Caco-2 (cell line): ENCODE data around the gene CLEC16A. TPM values are rescaled to one million over a fixed set of nuclear protein-coding genes. Genes with fewer than 3 reads are reported as not detected.

ENCODE experiments used
- BruUV-seq: library from RNA; stranded (reverse); fragments of 400-500 nt; replicated peaks from 2 replicates; lab custom pipeline; 2021; lab: Mats Ljungman, UMichigan
- CTCF ChIA-PET: fragments of 300-600 bp; sonication (Branson Sonifier 250); formaldehyde crosslinking; loops from one replicate; lab custom pipeline; 2022; ENCODE audit warnings: antibody characterized with exemption; lab: Charles Lee
- POLR2A ChIA-PET: fragments of 300-600 bp; sonication (Branson Sonifier 250); formaldehyde crosslinking; loops from one replicate; lab custom pipeline; 2022; ENCODE audit warnings: antibody characterized with exemption; lab: Charles Lee
- DNase-seq, 2 experiments: peaks; one replicate each; pipeline versions ENCODE4 v3.0.0 to v3.0.0-alpha.2; 2020 to 2022
- H3K27me3 ChIP-seq: replicated peaks from 2 replicates; pipeline ENCODE4 v1.6.0; 2011; ENCODE audit warnings: low read length; ENCODE audit not compliant: control insufficient read depth, insufficient read depth
- H3K36me3 ChIP-seq: 2 replicates; pipeline ENCODE4 v1.5.1; 2011; ENCODE audit warnings: low read length; ENCODE audit not compliant: control insufficient read depth, insufficient read depth
- H3K4me1 ChIP-seq: fragments of 250-450 bp; sonication (Bioruptor Pico); 2 replicates; pipeline ENCODE4 v1.5.1; 2020; ENCODE audit warnings: mild to moderate bottlenecking
- H3K4me3 ChIP-seq: 2 replicates; pipeline ENCODE4 v1.5.1; 2011; ENCODE audit warnings: low read depth, mild to moderate bottlenecking, control low read depth, low read length
- H3K9me3 ChIP-seq: fragments of 250-450 bp; sonication (Bioruptor Pico); 2 replicates; pipeline ENCODE4 v1.5.1; 2020; ENCODE audit warnings: mild to moderate bottlenecking, moderate library complexity
- H3K27ac Mint-ChIP-seq: one replicate; pipeline ENCODE4 v1.8.0; 2022; ENCODE audit warnings: mixed read lengths; ENCODE audit not compliant: unreplicated experiment
- H3K27me3 Mint-ChIP-seq: one replicate; pipeline ENCODE4 v1.8.0; 2022; ENCODE audit warnings: mixed read lengths; ENCODE audit not compliant: insufficient read depth, unreplicated experiment
- H3K36me3 Mint-ChIP-seq: one replicate; pipeline ENCODE4 v1.8.0; 2022; ENCODE audit warnings: mild to moderate bottlenecking, mixed read lengths; ENCODE audit not compliant: insufficient read depth, unreplicated experiment
- H3K4me1 Mint-ChIP-seq: one replicate; pipeline ENCODE4 v1.8.0; 2022; ENCODE audit warnings: low read depth, mixed read lengths; ENCODE audit not compliant: unreplicated experiment
- H3K4me3 Mint-ChIP-seq: one replicate; pipeline ENCODE4 v1.8.0; 2022; ENCODE audit warnings: mild to moderate bottlenecking, moderate library complexity, mixed read lengths; ENCODE audit not compliant: unreplicated experiment
- H3K9me3 Mint-ChIP-seq: one replicate; pipeline ENCODE4 v1.8.0; 2022; ENCODE audit warnings: mixed read lengths; ENCODE audit not compliant: unreplicated experiment
- CTCF ChIP-seq, 2 experiments: fragments of 200-600 bp in 1 of 2; IDR thresholded peaks; 1 replicate in 1 of 2; 2 replicates in 1 of 2; pipeline versions ENCODE4 v1.5.1 to v1.8.0; 2011 to 2022; ENCODE audit warnings: antibody characterized with exemption in 1 of 2, control low read depth in 1 of 2, inconsistent platforms in 1 of 2, low read depth in 1 of 2, low read length in 1 of 2, mild to moderate bottlenecking in 1 of 2, moderate library complexity in 1 of 2; ENCODE audit not compliant: insufficient read depth in 1 of 2, severe bottlenecking in 1 of 2, unreplicated experiment in 1 of 2
- intact Hi-C: fragments of 100-400 bp; cut with micrococcal nuclease; formaldehyde crosslinking; loops from one replicate; pipeline ENCODE4 v1.10.0; 2022; ENCODE audit not compliant: unreplicated experiment
- total RNA-seq: library from RNA; stranded (reverse); gene quantifications from 2 replicates; pipeline ENCODE4 v1.2.3, GENCODE V29; 2022

The CLEC16A gene
- total RNA-seq, 1 experiment from 2014 or later, result 27.0 TPM

DNA sequence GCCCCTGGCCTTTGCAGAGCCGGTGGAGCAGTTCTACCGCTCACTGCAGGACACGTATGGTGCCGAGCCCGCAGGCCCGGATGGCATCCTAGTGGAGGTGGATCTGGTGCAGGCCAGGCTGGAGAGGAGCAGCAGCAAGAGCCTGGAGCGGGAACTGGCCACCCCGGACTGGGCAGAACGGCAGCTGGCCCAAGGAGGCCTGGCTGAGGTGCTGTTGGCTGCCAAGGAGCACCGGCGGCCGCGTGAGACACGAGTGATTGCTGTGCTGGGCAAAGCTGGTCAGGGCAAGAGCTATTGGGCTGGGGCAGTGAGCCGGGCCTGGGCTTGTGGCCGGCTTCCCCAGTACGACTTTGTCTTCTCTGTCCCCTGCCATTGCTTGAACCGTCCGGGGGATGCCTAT lies 37.9 kb upstream of the CLEC16A start:
- no peak for TF ChIP-seq CTCF (IDR thresholded peaks at IDR 0.05; ENCODE audit: insufficient read depth in 1 of 2, low read depth in 1 of 2, low read length in 1 of 2, severe bottlenecking in 1 of 2, unreplicated experiment in 1 of 2)
- Histone ChIP-seq H3K9me3 (no peaks in the 10 kb centered on the region), H3K4me1 (no peaks in the 10 kb centered on the region), H3K27me3 (no peaks in the 10 kb centered on the region), H3K36me3 (no peaks in the 10 kb centered on the region), H3K4me3 (no peak overlapping the region)
- DNase-seq, result no peak
- Mint-ChIP-seq H3K27me3 (peaks cover 10% of the 10 kb centered on the region), H3K36me3 (no peaks in the 10 kb centered on the region), H3K9me3 (peaks cover 11% of the 10 kb centered on the region), H3K4me1 (no peaks in the 10 kb centered on the region), H3K4me3 (no peak overlapping the region), H3K27ac (no peak overlapping the region)
- BruUV-seq, result no TSS peak
- intact Hi-C loops, result no loop called here
- CTCF ChIA-PET, result no interaction called here
- POLR2A ChIA-PET, result no interaction called here

DNA sequence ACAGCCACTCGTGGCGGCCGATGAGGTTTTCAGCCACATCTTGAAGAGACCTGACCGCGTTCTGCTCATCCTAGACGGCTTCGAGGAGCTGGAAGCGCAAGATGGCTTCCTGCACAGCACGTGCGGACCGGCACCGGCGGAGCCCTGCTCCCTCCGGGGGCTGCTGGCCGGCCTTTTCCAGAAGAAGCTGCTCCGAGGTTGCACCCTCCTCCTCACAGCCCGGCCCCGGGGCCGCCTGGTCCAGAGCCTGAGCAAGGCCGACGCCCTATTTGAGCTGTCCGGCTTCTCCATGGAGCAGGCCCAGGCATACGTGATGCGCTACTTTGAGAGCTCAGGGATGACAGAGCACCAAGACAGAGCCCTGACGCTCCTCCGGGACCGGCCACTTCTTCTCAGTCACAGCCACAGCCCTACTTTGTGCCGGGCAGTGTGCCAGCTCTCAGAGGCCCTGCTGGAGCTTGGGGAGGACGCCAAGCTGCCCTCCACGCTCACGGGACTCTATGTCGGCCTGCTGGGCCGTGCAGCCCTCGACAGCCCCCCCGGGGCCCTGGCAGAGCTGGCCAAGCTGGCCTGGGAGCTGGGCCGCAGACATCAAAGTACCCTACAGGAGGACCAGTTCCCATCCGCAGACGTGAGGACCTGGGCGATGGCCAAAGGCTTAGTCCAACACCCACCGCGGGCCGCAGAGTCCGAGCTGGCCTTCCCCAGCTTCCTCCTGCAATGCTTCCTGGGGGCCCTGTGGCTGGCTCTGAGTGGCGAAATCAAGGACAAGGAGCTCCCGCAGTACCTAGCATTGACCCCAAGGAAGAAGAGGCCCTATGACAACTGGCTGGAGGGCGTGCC lies 37.2 kb upstream of the CLEC16A start:
- H3K27me3 ChIP-seq, result no peaks in the 10 kb centered on the region
- Mint-ChIP-seq H3K36me3 (no peaks in the 10 kb centered on the region), H3K27me3 (peaks cover 10% of the 10 kb centered on the region), H3K9me3 (peaks cover 11% of the 10 kb centered on the region), H3K4me3 (no peak overlapping the region), H3K4me1 (no peaks in the 10 kb centered on the region), H3K27ac (no peak overlapping the region)
- no peak for DNase-seq
- intact Hi-C loops, result no loop called here
- no peak for TF ChIP-seq CTCF (IDR thresholded peaks at IDR 0.05; ENCODE audit: insufficient read depth in 1 of 2, low read depth in 1 of 2, low read length in 1 of 2, severe bottlenecking in 1 of 2, unreplicated experiment in 1 of 2)
- ChIA-PET CTCF (interaction anchor here (0.5 to 0.9 kb wide), 2 partner anchors 29 to 392 kb away, joined by 3 to 4 read pairs; no protein-coding TSS in a partner anchor), POLR2A (no interaction called here)
- no peak overlapping the region for H3K4me3 ChIP-seq
- no TSS peak for BruUV-seq
- no peaks in the 10 kb centered on the region for H3K9me3 ChIP-seq
- no peaks in the 10 kb centered on the region for H3K4me1 ChIP-seq
- no peaks in the 10 kb centered on the region for H3K36me3 ChIP-seq

DNA sequence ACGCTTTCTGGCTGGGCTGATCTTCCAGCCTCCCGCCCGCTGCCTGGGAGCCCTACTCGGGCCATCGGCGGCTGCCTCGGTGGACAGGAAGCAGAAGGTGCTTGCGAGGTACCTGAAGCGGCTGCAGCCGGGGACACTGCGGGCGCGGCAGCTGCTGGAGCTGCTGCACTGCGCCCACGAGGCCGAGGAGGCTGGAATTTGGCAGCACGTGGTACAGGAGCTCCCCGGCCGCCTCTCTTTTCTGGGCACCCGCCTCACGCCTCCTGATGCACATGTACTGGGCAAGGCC lies 36.7 kb upstream of the CLEC16A start:
- no peaks in the 10 kb centered on the region for H3K4me1 Mint-ChIP-seq
- intact Hi-C loops, result no loop called here
- H3K4me3 Mint-ChIP-seq, result no peak overlapping the region
- Histone ChIP-seq H3K9me3 (no peaks in the 10 kb centered on the region), H3K36me3 (no peaks in the 10 kb centered on the region), H3K4me1 (no peaks in the 10 kb centered on the region), H3K27me3 (no peaks in the 10 kb centered on the region), H3K4me3 (no peak overlapping the region)
- no peak for TF ChIP-seq CTCF (IDR thresholded peaks at IDR 0.05; ENCODE audit: insufficient read depth in 1 of 2, low read depth in 1 of 2, low read length in 1 of 2, severe bottlenecking in 1 of 2, unreplicated experiment in 1 of 2)
- peaks cover 10% of the 10 kb centered on the region for H3K27me3 Mint-ChIP-seq
- ChIA-PET CTCF (interaction anchor here (0.9 kb wide), 1 partner anchor 29 kb away, joined by 4 read pairs; no protein-coding TSS in a partner anchor), POLR2A (no interaction called here)
- peaks cover 7% of the 10 kb centered on the region for H3K9me3 Mint-ChIP-seq
- DNase-seq, result no peak
- no peak overlapping the region for H3K27ac Mint-ChIP-seq
- H3K36me3 Mint-ChIP-seq, result no peaks in the 10 kb centered on the region
- no TSS peak for BruUV-seq
